Central memory CD8-positive, alpha-beta T cell (primary cell): ENCODE measurements around the gene NOLC1.

Experiments used
- ATAC-seq: fragments of 150-1000 bp; cut with Tn5 transposase; replicated peaks from 2 replicates; pipeline ENCODE4 v1.10.0; 2022; ENCODE audit warnings: mild to moderate bottlenecking, moderate FRiP score, moderate number of reproducible peaks; ENCODE audit not compliant: poor library complexity, severe bottlenecking; ENCODE audit errors: extremely low read depth
- DNase-seq, 2 donors: peaks; one replicate each; pipeline ENCODE4 v3.0.0; 2021; ENCODE audit warnings: low spot score in 2 of 2
- H3K27ac Mint-ChIP-seq: one replicate; pipeline ENCODE4 v1.8.0; 2022; ENCODE audit warnings: low read depth, mild to moderate bottlenecking, moderate library complexity, mixed read lengths
- H3K27me3 Mint-ChIP-seq: one replicate; pipeline ENCODE4 v1.8.0; 2022; ENCODE audit warnings: mixed read lengths
- H3K36me3 Mint-ChIP-seq: one replicate; pipeline ENCODE4 v1.8.0; 2022; ENCODE audit warnings: mild to moderate bottlenecking, moderate library complexity, mixed read lengths; ENCODE audit not compliant: insufficient read depth
- H3K4me1 Mint-ChIP-seq: one replicate; pipeline ENCODE4 v1.8.0; 2022; ENCODE audit warnings: mixed read lengths
- H3K4me3 Mint-ChIP-seq: one replicate; pipeline ENCODE4 v1.8.0; 2022; ENCODE audit warnings: mild to moderate bottlenecking, moderate library complexity, mixed read lengths
- H3K9me3 Mint-ChIP-seq: one replicate; pipeline ENCODE4 v1.8.0; 2022; ENCODE audit warnings: mixed read lengths

The NOLC1 gene

DNA sequence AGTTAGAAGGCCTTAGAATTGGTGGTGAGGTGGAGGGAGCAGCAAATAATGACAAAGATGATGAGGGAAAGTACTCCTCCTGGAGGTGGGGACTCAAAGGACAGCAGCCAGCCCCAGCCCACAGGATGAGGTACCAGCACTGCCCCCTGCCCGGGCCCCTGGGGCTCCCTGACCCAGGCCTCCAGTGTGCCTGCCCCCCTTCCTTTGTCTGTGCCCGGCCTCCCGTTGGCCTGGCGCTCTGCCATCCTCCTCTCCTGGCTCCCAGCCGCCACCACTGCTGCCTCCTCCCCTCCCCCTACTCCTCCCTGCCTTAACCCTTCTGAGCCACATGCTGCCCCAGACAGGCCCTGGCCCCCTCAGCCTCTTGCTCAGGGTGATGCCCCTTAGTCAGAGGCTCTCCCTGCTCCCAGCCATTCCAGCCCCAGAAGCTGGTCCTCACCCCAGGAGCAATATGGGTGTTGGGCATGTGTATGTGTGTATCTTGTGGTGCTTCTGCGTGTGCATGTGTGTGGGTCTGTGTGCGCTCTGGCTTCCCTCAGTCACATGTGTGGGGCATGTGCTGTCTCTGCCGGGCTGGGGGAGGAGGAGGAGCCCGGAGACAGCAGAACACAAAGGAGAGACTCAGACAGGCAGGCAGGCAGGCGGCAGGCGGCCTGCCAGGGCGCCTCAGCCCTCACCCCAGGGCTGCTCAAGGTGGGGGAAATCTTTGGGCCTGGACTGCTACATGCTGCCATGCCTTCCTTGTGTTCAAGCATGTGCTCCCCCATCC, 34.6 kb upstream of the NOLC1 start:
- H3K4me1 Mint-ChIP-seq, result peaks cover 77% of the 10 kb centered on the region
- H3K36me3 Mint-ChIP-seq, result peaks cover 23% of the 10 kb centered on the region
- peak overlapping the region; percentile 82 for H3K27ac Mint-ChIP-seq
- H3K9me3 Mint-ChIP-seq, result no peaks in the 10 kb centered on the region
- DNase-seq (peak; percentile 35 to 43), ATAC-seq (peak; percentile 28)
- H3K27me3 Mint-ChIP-seq, result no peaks in the 10 kb centered on the region
- peak overlapping the region; percentile 91 for H3K4me3 Mint-ChIP-seq

DNA sequence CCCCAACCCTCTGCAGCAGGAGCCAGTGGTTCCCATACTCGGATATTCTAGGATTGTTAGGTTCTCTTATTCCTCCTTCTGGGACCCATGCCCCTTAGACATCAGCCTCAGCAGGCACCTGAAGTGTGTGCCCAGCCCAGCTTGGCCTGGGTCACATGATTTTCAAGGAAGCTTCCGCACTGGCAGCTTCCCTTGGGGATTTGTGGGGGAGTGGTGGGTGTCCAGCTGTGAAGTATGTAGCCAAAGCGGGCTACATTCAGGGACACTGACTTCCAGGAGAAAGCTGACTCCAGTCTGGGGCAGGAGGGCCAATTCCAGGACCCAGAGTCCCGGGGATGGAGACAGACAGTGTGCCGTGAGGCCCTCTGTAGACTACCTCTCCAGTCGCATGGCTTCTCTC, 33.3 kb upstream of the NOLC1 start:
- DNase-seq (no peak), ATAC-seq (no peak)
- H3K4me3 Mint-ChIP-seq, result peak overlapping the region; percentile 91
- no peaks in the 10 kb centered on the region for H3K27me3 Mint-ChIP-seq
- peaks cover 64% of the 10 kb centered on the region for H3K4me1 Mint-ChIP-seq
- no peaks in the 10 kb centered on the region for H3K9me3 Mint-ChIP-seq
- peak overlapping the region; percentile 90 for H3K27ac Mint-ChIP-seq
- H3K36me3 Mint-ChIP-seq, result peaks cover 23% of the 10 kb centered on the region

DNA sequence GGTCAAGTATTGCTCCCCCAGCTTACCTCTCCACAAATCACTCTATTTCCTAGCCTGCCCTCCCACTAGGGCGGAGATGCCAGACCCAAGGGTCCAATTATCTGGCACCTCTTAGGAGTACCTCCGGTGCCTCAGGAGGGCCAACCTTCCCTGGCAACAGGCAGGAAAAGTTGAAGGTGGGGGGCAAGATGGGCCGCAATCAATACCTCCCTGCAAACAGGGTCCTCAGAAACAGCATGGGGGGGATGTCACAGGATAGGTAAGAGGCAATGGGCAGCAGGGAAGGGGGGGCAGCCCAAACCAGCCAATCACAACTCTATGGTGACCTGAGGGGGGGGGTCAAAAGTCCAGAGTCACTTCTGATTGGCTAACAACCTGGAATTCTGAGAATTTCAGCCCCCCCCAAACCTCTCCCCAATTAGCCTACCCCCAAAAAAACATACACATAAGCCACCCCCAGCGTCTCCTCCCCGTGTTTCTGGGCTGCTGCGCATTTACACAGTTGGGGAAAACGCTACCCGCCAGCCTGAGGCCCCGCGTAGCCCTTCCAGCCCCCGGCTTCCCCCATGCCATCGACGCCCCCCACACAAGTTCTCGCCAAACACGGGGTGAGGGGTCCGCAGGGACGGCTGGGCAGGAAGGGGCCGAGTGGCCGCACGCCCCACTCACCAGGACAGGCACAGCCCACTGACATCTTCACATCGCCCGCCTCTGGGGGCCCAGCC, 32.6 kb upstream of the NOLC1 start:
- peaks cover 23% of the 10 kb centered on the region for H3K36me3 Mint-ChIP-seq
- ATAC-seq (peak; percentile 12), DNase-seq (peak; percentile 29 to 30)
- H3K4me3 Mint-ChIP-seq, result peak overlapping the region; percentile 91
- H3K9me3 Mint-ChIP-seq, result no peaks in the 10 kb centered on the region
- peak overlapping the region; percentile 90 for H3K27ac Mint-ChIP-seq
- no peaks in the 10 kb centered on the region for H3K27me3 Mint-ChIP-seq
- H3K4me1 Mint-ChIP-seq, result peaks cover 63% of the 10 kb centered on the region

DNA sequence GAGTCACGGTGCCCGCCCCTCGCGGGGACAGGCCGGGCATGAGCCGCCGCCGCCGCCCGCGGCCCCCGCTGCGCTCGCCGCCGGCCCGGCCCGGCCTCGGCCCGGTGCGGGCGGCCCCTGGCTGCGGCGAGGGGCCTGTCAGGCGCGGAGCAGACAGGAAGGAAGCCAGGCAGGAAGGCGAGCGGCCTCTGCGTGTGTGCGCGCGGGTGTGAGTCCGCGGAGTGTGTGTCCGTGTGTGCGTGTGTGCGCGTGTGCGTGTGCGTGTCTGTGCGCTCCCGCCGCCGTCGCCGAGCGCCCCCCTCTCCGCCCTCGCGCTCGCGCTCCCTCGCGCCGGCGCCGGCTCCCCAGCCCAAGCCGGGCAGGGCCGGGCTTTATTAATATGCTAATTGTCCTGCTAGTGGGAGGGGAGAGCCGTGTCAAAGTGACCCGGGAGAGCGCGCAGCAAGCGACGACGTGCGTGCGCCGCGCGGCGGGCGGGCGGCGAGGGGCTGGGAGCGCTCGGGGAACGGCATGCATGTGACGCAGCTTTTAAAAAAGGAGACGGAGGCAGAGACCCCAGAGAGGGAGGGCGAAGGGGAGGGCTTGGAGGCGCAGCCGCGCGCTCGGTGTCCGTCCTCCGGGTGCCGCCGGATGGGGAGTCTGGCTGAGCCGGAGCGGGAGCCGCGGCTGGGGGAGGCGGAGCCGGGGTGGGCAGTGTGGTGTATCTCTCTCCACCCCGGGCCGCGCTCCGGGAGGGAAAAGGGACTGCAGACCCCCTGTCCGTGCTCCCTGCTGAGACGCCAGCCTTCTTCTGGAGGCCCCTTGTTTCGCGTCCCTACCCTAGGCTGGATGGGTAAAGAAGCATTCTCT, 31.8 kb upstream of the NOLC1 start, which contains the start of gene LDB1:
LDB1 (minus strand) TSS at position 227 of the 849 bp plus-strand sequence. CDS start 258 bp downstream, outside the sequence.
- Mint-ChIP-seq H3K9me3 (no peaks in the 10 kb centered on the region), H3K4me3 (peak within 1 kb of the TSS; percentile 91), H3K27me3 (no peaks in the 10 kb centered on the region), H3K27ac (peak within 1 kb of the TSS; percentile 90), H3K36me3 (peaks cover 21% of the 10 kb centered on the region), H3K4me1 (peaks cover 57% of the 10 kb centered on the region)
- peak; percentile 64 for ATAC-seq
- DNase-seq, result peak; percentile 56 to 69

DNA sequence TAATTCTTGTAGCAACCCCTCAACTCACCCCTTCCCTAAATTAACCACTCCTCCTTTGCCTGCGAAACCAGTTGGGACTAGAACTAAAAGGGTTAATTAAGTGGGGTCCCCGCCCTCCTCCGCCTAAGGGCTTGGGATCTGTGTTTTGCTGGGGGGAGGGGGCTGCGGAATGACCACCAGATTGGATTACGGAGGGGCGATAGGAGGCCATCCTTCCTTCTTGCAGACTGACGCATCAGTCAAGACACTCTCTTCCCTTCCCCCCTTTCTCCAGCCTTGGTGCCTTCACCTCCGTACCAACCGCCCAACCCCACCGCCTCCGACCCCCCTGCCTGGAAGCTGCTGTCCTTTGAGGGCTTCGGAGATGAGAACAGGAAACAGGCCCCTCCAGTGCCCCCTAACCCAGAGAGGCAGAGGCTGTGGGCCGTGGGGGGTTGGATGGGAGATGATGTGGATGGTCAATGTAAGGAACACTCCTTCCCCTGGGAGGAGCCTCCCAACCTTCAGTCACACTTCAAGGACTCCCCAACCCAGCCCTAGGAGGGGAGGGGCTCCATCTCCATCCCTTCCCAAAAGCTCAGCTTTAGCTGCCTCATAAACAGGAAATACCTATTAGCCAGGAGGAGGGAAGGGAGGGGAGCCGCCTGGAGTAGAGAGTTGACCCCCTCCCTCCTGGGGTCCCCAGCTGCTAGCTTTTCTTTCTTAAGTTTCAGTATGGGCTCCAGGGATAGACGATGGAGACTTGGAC, 31.0 kb upstream of the NOLC1 start:
- no peaks in the 10 kb centered on the region for H3K9me3 Mint-ChIP-seq
- no peak for DNase-seq

DNA sequence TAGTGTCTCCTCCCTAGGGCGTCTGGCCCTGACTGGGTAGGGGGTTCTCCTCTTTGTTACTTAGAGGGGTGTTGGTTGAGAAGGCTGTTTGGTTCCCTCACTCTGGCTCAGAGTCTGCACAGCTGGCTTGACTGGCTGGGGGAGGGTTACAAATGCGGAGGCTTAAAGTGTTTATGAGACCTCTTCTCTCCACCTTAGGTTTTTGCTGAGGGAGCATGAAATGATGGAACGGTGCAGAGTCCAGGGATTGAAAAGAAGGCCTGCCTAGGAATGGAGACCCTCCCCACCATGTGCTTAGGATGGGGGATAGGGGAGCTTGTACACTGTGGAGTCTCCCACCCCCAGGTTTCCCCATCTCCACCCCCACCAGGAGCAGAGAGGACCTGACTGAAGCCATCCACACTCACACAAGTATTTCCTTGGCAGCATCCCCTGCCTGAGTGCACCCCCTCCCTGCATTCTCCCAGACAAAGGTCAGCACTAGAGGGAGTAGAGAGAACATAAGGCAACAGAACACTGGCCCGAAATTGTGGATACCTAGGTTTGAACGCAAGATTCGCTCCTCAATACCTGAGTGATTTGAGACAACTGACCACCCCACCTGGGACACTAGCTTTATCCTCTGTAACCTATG, 30.3 kb upstream of the NOLC1 start:
- H3K4me1 Mint-ChIP-seq, result peaks cover 42% of the 10 kb centered on the region
- no peaks in the 10 kb centered on the region for H3K9me3 Mint-ChIP-seq
- no peak for ATAC-seq
- H3K4me3 Mint-ChIP-seq, result peak overlapping the region; percentile 91
- no peak for DNase-seq
- H3K27ac Mint-ChIP-seq, result peak overlapping the region; percentile 90
- H3K27me3 Mint-ChIP-seq, result no peaks in the 10 kb centered on the region
- peaks cover 19% of the 10 kb centered on the region for H3K36me3 Mint-ChIP-seq

More for the DNA sequence above, 31.0 kb upstream of the NOLC1 start:
- H3K4me3 Mint-ChIP-seq, result peak overlapping the region; percentile 91
- ATAC-seq, result no peak
- no peaks in the 10 kb centered on the region for H3K27me3 Mint-ChIP-seq
- H3K36me3 Mint-ChIP-seq, result peaks cover 21% of the 10 kb centered on the region
- peak overlapping the region; percentile 90 for H3K27ac Mint-ChIP-seq
- peaks cover 49% of the 10 kb centered on the region for H3K4me1 Mint-ChIP-seq

DNA sequence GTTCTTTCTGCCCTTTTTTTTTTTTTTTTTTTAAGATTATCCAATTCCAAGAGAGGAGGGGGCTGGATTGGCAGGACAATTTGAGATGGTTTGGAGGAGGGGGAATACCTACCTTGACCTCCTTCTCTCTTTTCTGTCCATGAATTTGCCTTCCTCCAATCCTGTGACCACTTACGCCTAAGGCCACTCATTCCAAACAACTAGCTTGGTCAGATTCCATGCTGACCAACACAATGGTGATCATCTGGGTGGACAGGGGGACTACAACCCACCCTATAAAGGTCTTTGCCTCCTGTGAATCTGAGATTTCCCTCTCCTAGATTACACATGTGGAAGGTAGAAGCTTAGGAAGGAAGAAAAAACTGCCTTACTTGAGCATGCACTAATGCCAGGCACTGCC, 29.7 kb upstream of the NOLC1 start:
- H3K9me3 Mint-ChIP-seq, result no peaks in the 10 kb centered on the region
- peaks cover 36% of the 10 kb centered on the region for H3K4me1 Mint-ChIP-seq
- H3K4me3 Mint-ChIP-seq, result no peak overlapping the region
- H3K36me3 Mint-ChIP-seq, result peaks cover 19% of the 10 kb centered on the region
- no peaks in the 10 kb centered on the region for H3K27me3 Mint-ChIP-seq
- ATAC-seq (no peak), DNase-seq (no peak)
- H3K27ac Mint-ChIP-seq, result no peak overlapping the region

DNA sequence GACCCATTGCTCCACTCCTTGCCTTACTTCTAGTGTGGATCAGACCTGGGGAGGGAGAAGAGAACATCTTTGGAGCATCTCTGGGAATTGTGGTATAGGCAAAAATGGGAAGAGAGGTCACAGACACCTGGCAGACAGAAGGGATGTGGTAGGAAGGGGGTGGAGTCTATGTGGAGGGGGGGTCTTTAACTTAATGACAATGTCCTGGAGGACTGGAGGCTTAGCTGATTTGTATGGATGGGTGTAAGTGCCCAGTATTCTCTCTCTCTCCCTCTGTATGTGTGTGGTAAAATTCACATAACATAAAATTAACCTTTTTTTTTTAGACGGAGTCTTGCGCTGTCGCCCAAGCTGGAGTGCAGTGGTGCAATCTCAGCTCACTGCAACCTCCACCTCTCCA, 29.0 kb upstream of the NOLC1 start:
- H3K36me3 Mint-ChIP-seq, result peaks cover 19% of the 10 kb centered on the region
- ATAC-seq (no peak), DNase-seq (no peak)
- no peak overlapping the region for H3K4me3 Mint-ChIP-seq
- peaks cover 28% of the 10 kb centered on the region for H3K4me1 Mint-ChIP-seq
- H3K27ac Mint-ChIP-seq, result no peak overlapping the region
- no peaks in the 10 kb centered on the region for H3K27me3 Mint-ChIP-seq
- no peaks in the 10 kb centered on the region for H3K9me3 Mint-ChIP-seq

DNA sequence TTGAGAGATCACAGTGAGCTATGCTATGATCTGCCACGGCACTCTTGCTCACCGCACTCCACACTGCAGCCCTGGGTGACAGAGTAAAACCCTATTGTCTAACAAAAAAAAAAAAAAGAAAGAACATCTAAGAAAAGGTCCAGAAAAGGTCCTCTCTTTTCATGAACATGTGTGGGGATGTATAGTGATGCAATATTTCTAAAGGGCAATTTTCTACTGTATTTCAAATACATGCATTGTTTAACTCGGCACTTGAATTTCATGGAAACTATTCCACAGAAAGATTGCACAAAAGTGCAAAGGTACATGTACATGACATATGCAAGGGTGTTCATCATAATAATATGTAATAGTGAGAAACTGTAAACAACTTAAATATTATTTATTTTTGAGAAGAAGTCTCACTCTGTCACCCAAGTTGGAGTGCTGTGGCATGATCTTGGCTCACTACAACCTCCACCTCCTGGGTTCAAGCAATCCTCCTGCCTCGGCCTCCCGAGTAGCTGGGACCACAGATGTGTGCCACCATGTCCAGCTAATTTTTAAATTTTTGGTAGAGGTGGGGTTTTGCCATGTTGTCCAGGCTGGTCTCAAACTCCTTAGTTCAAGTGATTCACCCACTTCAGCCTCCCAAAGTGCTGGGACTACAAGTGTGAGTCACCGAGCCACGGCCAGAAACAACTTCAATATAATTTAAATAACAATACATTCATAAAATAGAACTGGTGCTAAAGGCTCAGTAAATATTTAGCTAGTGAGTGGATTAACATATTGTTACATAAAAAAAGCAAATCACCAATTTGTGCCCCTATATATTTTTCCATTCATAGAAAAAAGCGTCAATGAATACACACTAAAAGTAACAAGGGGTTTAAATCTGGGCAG, 20.7 kb upstream of the NOLC1 start:
- no peak for ATAC-seq
- no peaks in the 10 kb centered on the region for H3K9me3 Mint-ChIP-seq
- peak overlapping the region; percentile 96 for H3K27ac Mint-ChIP-seq
- H3K36me3 Mint-ChIP-seq, result peaks cover 9% of the 10 kb centered on the region
- H3K27me3 Mint-ChIP-seq, result no peaks in the 10 kb centered on the region
- H3K4me3 Mint-ChIP-seq, result no peak overlapping the region
- DNase-seq, result no peak
- peaks cover 38% of the 10 kb centered on the region for H3K4me1 Mint-ChIP-seq

DNA sequence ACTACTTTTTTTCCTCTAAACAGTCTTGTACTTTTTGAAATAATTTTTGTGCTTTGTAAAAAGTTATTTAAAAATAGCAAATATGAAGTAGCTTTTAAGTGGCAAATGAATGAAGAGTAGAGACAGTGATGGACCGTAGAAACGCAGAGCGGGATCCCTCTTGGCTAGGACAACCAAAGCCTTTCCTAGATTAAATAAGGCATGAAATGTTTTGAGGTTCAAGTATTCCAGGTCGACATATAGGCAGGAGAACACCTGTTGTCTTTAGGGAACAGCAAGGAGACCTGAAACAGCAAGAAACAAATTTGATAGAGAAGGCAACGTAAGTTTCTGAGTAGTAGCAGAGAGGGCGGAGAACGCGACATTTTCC, 20.0 kb upstream of the NOLC1 start:
- DNase-seq (no peak), ATAC-seq (no peak)
- peaks cover 38% of the 10 kb centered on the region for H3K4me1 Mint-ChIP-seq
- H3K4me3 Mint-ChIP-seq, result peak overlapping the region; percentile 98
- peaks cover 9% of the 10 kb centered on the region for H3K36me3 Mint-ChIP-seq
- no peaks in the 10 kb centered on the region for H3K9me3 Mint-ChIP-seq
- H3K27me3 Mint-ChIP-seq, result no peaks in the 10 kb centered on the region
- peak overlapping the region; percentile 96 for H3K27ac Mint-ChIP-seq
